Kidney (tissue), 14 donors: ENCODE results near the gene ATAT1. TPM values are rescaled to one million over a fixed set of nuclear protein-coding genes. Genes with fewer than 3 reads are reported as not detected.

ENCODE experiments used
- DNase-seq, 5 donors: peaks; one replicate each; pipeline ENCODE4 v3.0.0-alpha.2; 2013 to 2020
- FAIRE-seq: peaks from 2 replicates; lab custom pipeline; 2012; peaks lifted over from hg19 to GRCh38; lab: Jason Lieb, UNC
- H3K27ac ChIP-seq, 2 donors: one replicate each; pipeline ENCODE4 v1.7.0; 2013; ENCODE audit warnings: low read depth in 2 of 2, low read length in 2 of 2, inconsistent platforms in 1 of 2
- H3K27me3 ChIP-seq: one replicate; pipeline ENCODE4 v1.7.1; 2013; ENCODE audit warnings: low read length, inconsistent platforms; ENCODE audit not compliant: control insufficient read depth, insufficient read depth
- H3K36me3 ChIP-seq, 3 donors: one replicate each; pipeline versions ENCODE4 v1.7.0 to v1.7.1; 2013; ENCODE audit warnings: low read length in 3 of 3, control low read depth in 1 of 3, inconsistent platforms in 1 of 3; ENCODE audit not compliant: insufficient read depth in 3 of 3, control insufficient read depth in 2 of 3
- H3K4me1 ChIP-seq, 3 donors: one replicate each; pipeline versions ENCODE4 v1.7.0 to v1.7.1; 2013; ENCODE audit warnings: low read length in 3 of 3, inconsistent platforms in 1 of 3, low read depth in 1 of 3; ENCODE audit not compliant: control insufficient read depth in 2 of 3, insufficient read depth in 2 of 3
- H3K4me3 ChIP-seq, 3 donors: one replicate each; pipeline versions ENCODE4 v1.7.0 to v1.8.1; 2013; ENCODE audit warnings: low read length in 3 of 3, control low read depth in 1 of 3, inconsistent platforms in 1 of 3
- H3K9ac ChIP-seq, 3 donors: one replicate each; pipeline versions ENCODE4 v1.7.0 to v1.7.1; 2013; ENCODE audit warnings: low read length in 3 of 3, control low read depth in 1 of 3, inconsistent platforms in 1 of 3
- H3K9me3 ChIP-seq, 3 donors: one replicate each; pipeline versions ENCODE4 v1.7.0 to v1.7.1; 2013; ENCODE audit warnings: low read length in 3 of 3, control low read depth in 1 of 3, inconsistent platforms in 1 of 3; ENCODE audit not compliant: control insufficient read depth in 2 of 3, insufficient read depth in 1 of 3
- intact Hi-C: fragments of 100-400 bp; cut with DNase I; formaldehyde crosslinking; loops from one replicate; pipeline ENCODE4 v1.11.1; 2022
- polyA plus RNA-seq: library from polyadenylated mRNA; stranded (reverse); fragments of 350-450 nt; fragmentation: Illumina TruSeq; extraction: RNeasy Lipid Tissue Mini Kit (QIAGEN cat#74804); gene quantifications from one replicate; pipeline ENCODE4 v1.2.3, GENCODE V29; 2014; ENCODE audit warnings: low read depth, low replicate concordance; ENCODE audit not compliant: insufficient read depth
- total RNA-seq: library from RNA; stranded (reverse); fragmentation: NEBNext Ultra II Directional; extraction: Animal tissue kit (Norgen Biotek cat#: 25700); gene quantifications from one replicate; pipeline ENCODE4 v1.2.1, GENCODE V29; 2021
- TF ChIP-seq, protein P1 (sequence below): IDR thresholded peaks from 3 replicates; pipeline ENCODE4 v1.5.1; 2012; ENCODE audit warnings: mild to moderate bottlenecking, moderate library complexity, borderline replicate concordance; ENCODE audit not compliant: insufficient read depth; ENCODE audit errors: extremely low read depth
- donor health status: control.
- donor health status: control.
- donor health status: control.
- donor health status: control.
- donor health status: control.
- donor health status: DM: yes; HTN: yes; CAD: no.
- donor health status: Normal renal cell carcinoma (clear cell type).

ATAT1 gene
- total and polyA plus RNA-seq, 2 donors from 2014 or later: 10.4 to 12.4 TPM

GRCh38 chr6:30619561-30619960 lies 7.1 kb upstream of the ATAT1 start:
- no peak for DNase-seq
- no peaks in the 10 kb centered on the region for H3K27me3 ChIP-seq
- FAIRE-seq: no peak
- TF ChIP-seq, protein P1, sequence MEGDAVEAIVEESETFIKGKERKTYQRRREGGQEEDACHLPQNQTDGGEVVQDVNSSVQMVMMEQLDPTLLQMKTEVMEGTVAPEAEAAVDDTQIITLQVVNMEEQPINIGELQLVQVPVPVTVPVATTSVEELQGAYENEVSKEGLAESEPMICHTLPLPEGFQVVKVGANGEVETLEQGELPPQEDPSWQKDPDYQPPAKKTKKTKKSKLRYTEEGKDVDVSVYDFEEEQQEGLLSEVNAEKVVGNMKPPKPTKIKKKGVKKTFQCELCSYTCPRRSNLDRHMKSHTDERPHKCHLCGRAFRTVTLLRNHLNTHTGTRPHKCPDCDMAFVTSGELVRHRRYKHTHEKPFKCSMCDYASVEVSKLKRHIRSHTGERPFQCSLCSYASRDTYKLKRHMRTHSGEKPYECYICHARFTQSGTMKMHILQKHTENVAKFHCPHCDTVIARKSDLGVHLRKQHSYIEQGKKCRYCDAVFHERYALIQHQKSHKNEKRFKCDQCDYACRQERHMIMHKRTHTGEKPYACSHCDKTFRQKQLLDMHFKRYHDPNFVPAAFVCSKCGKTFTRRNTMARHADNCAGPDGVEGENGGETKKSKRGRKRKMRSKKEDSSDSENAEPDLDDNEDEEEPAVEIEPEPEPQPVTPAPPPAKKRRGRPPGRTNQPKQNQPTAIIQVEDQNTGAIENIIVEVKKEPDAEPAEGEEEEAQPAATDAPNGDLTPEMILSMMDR: no peak
- peaks cover 9 to 26% (median 19%) of the 10 kb centered on the region in 3 donors for H3K36me3 ChIP-seq
- H3K4me1 ChIP-seq: peaks cover 0 to 13% (median 9%) of the 10 kb centered on the region in 3 donors
- H3K9ac ChIP-seq: no peak overlapping the region
- intact Hi-C loops: no loop called here
- H3K4me3 ChIP-seq: no peak overlapping the region
- H3K27ac ChIP-seq: no peak overlapping the region
- H3K9me3 ChIP-seq: no peaks in the 10 kb centered on the region

DNA sequence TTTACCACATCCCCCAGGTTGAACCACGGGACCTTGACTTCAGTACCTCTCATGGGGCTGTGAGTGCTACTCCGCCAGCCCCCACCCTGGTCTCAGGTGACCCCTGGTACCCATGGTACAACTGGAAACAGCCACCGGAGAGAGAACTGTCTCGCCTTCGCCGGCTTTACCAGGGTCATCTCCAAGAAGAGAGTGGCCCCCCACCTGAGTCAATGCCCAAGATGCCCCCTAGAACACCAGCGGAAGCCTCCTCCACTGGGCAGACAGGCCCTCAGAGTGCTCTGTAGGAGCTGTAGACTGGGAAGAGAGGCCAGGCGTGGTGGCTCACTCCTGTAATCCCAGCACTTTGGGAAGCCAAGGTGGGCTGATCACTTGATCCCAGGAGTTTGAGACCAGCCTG lies 1.2 kb upstream of the ATAT1 start:
- no peaks in the 10 kb centered on the region for H3K9me3 ChIP-seq
- no peak for DNase-seq
- no peak overlapping the region for H3K27ac ChIP-seq
- no peak overlapping the region for H3K9ac ChIP-seq
- no peak for FAIRE-seq
- TF ChIP-seq, protein P1: no peak
- H3K4me1 ChIP-seq: peaks cover 0 to 11% (median 4%) of the 10 kb centered on the region in 3 donors
- H3K27me3 ChIP-seq: no peaks in the 10 kb centered on the region
- H3K36me3 ChIP-seq: peaks cover 14 to 20% (median 19%) of the 10 kb centered on the region in 3 donors
- intact Hi-C loops: no loop called here
- no peak overlapping the region for H3K4me3 ChIP-seq

GRCh38 chr6:30635834-30636233 lies 9.2 kb downstream of the ATAT1 start:
- intact Hi-C loops: no loop called here
- Histone ChIP-seq H3K9me3 (no peaks in the 10 kb centered on the region), H3K4me1 (no peaks in the 10 kb centered on the region), H3K4me3 (no peak overlapping the region), H3K27me3 (no peaks in the 10 kb centered on the region), H3K9ac (no peak overlapping the region), H3K27ac (no peak overlapping the region), H3K36me3 (peaks cover 3 to 12% (median 5%) of the 10 kb centered on the region in 3 donors)
- DNase-seq: no peak
- TF ChIP-seq, protein P1: no peak
- no peak for FAIRE-seq

GRCh38 chr6:30640481-30640880 lies 13.8 kb downstream of the ATAT1 start:
- FAIRE-seq: no peak
- no peak overlapping the region for H3K4me3 ChIP-seq
- H3K36me3 ChIP-seq: peaks cover 5 to 8% (median 6%) of the 10 kb centered on the region in 3 donors
- no peaks in the 10 kb centered on the region for H3K9me3 ChIP-seq
- no peaks in the 10 kb centered on the region for H3K27me3 ChIP-seq
- H3K9ac ChIP-seq: no peak overlapping the region
- TF ChIP-seq, protein P1: no peak
- H3K4me1 ChIP-seq: no peaks in the 10 kb centered on the region
- H3K27ac ChIP-seq: no peak overlapping the region
- DNase-seq: no peak
- intact Hi-C loops: no loop called here
